Measurements from ENCODE around the gene HOXD11. TPM values are rescaled to one million over a fixed set of nuclear protein-coding genes. Genes with fewer than 3 reads are reported as not detected.

Gene HOXD11
- not detected in 2 replicates for total RNA-seq

DNA sequence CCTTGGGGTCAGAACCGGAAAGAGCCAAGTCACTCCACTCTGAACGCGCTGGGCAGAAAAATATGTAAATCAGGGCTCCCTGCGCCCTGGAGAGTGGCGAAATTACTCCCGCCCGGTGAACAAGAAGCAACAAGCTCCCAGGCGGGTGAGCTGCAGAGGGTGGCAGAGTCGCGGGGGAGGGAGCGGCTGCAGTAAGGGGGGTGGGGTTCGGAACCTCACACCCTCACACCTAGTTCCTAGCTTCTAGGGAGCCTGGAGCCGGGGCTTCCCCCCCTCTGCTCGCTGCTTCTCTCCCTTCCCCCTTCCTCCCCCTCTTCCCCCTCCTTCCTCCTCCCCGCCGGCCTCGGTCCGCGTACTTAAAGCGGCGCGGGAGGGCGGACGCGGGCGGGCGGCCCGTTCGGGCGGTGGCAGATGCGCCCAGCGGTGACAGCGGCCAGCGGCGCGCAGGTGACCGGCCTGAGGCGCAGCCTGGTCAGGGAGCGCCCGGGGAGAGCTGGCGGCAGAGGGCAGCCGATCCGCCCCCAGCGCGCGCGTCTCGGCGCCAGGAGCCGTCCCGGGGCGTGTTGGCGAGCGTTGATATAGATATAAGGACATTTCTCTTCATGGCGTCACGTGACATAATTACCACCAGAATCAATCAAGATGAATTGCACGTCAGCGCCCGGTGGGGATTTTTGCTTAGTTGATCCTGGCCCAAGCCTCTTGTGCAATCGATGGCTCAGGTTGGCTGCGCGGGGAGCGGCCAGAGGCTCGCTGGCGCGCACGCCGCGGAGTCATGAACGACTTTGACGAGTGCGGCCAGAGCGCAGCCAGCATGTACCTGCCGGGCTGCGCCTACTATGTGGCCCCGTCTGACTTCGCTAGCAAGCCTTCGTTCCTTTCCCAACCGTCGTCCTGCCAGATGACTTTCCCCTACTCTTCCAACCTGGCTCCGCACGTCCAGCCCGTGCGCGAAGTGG, at the start of gene HOXD11:
Gene HOXD11 (plus strand): TSS at position 700 of the 959 bp plus-strand sequence. CDS start 76 bp downstream, at position 776.
- intact Hi-C loops (cut with micrococcal nuclease), result no loop called here

DNA sequence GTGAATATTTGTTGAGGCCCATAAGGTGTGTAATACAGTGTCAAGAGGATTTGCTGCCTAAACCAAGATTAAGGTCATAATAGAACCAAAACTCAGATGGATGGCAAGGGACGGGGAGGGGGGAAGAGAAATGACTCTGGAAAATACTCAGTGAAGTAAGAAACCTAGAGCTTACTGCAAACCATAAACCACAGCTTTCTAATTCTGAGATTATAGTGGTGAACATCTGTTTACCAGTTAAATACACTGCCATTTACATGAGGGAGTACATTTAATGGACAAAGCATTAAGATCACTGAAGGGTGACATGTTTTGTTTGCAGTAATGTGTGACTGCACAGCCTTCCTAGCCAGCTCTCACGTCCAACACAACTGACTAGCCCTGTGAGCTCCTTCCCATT, 43.1 kb upstream of the HOXD11 start:
- intact Hi-C loops (cut with micrococcal nuclease), result no loop called here

DNA sequence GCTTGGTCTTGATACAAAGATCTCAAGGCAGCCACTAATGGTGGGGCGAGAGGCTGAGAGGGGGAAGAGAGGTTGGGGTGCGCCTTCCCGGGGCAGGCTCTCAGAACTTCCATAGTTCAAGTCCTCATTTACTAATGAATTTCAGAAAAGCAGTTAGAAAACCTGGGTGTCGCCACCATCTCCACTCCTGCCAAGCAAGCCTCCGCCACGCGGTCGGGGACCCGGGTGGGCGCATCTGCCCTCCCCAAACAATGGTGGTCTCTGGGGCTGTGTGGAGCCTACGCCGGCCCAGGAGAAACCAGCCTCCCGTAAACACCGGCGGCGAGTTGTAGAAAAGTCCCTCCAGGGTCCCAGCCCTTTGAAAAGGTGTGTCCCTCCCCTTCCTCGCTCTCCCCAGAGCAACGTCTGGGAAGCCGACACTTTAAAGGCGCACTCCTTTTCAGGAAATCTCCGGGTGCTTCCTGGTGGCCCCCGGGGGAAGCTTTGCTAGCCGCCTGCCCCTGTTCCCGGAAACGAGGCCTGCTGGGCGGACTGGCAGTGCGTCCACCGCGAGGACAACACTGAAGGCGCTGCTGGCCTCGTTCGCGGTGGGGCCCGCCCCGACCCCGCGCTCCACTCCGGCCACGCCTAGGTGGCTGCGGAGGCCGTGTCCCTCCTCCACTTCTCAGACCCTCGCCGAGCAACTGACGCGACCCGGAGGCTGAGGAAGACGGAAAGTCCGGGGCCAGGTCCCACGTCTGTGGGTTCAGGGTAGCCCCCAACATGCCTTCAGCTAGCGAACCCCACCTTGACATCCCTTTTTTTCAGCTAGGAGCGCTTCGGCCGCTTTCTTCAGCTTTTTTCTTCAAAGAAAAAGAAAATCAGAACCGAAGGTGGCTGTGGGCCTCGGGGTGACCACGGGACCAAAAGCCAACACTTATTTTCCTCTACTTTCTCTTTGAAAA, 40.2 kb upstream of the HOXD11 start:
- intact Hi-C loops (cut with micrococcal nuclease), result no loop called here

DNA sequence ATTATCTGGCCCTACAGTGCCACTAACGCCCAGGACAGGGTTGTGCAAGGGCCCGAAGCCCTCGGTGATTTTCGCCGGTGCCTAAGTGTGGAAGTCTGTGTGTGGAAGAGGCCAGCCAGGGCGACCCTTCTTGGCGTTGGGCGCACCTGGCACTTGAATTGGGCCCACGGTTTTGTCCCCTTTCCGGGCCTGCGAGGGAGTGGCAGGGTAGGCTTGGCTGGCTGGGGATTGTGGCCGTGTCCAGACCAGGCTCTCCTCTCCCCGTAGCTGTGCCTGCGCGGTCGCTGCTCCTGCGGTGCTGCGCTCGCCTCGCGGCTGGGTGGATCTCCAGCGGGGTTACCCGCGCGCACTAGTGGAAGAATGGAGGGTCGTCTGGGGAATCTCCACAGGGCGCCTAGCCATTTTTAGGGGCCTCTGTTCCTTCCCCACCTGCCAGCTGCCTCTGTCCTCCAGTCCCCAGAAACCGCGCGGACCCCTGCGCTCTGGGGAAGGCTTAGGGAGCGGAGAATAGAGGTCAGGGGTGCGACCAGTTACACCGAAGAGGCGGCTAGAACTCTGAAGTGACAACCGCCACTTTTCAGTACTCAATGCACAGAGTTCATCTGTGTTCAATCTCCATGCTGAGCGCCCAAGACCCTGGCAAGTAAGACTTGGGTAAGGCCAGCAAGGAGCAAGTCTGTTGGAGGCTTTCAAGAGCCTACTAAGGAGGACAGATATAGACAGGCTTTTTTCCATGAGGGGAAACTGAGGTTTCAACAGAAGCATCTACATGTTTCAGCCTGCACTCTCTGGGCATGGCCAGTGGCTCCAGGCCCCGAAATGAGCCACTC, 39.3 kb upstream of the HOXD11 start:
- intact Hi-C loops (cut with micrococcal nuclease), result no loop called here

DNA sequence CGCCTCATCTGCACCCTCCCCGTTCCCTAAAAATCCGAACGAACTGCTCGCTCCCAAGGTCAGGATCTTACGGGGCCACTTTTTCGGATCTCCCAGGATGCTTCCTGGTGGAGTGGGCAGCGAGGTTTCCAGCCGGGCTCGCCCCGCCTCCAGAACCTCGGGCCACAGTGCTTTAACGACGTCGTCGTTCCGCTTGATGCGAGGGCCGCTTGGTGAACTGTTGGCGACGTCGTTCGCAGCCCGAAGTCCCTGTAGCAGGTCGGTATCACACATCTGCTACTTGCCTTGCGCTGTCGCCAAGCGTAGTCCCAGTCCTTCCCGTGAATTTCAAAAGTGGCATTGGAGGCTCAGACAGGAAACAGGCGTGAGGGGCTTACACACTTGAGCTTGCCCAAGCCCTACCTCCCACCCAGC, 38.7 kb upstream of the HOXD11 start:
- intact Hi-C loops (cut with micrococcal nuclease), result no loop called here

DNA sequence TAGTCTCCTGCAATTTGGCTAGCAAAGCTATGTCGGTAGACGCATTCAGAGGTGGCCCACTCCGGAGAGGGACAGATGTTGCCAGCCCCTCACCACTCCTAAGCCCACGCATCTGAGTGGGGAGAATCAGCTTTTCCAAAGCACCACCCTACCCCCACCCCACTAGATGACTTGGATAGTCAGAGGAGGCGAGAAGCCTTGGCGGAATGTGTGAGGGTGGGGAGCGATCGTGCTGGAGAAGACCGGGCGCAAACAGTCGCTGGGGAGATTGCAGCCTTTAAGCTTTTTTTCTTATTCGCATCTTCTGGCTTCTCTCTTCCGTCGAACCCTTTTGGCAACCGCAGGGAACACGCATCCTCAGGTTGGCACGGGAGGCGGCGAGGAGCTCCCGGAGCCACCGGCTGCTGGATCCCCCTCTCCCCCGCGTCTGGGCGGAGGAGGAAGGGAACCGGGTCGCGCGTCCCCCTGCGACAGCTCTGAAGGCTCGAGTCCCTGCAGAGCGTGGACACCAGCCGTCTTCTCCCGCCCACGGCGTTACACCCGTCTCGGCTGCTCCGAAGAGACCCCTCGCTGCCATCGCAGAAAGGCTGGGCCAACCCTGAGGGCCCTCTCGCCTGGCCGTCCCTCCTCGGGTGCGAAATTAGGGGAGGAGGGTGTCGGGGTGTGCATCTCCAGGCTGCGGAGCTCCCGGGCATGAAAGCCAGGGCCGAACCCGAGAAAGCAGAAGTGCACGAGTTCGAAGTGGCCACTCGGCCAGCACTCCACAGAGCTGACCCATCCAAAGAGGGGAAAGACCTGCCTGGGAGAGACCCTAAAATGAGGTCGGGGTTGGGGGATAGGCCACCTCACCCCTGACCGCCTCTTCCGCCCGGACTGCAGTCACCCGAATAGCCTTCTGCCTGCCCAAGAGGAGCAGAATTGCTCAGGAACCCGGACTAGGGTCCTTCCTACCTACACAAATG, 35.5 kb upstream of the HOXD11 start:
- intact Hi-C loops (cut with micrococcal nuclease), result no loop called here

DNA sequence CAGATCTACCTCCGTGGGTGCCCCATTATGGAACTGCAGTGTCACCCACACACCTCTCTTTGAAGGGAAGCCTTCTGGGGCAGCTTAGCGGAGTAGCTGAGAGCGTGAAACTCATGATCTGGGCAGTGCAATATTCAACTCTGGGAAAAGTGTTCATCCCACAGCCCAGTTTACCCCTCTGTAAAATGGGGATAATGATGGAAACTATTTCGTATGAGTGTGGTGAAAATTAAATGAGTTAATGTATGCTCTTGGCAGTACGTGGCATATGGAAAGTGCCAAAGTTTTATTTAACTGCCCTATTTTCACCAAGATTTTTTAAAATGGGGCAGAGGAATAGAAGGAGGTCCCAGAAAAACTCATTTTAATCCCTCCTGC, 34.8 kb upstream of the HOXD11 start:
- intact Hi-C loops (cut with micrococcal nuclease), result no loop called here

DNA sequence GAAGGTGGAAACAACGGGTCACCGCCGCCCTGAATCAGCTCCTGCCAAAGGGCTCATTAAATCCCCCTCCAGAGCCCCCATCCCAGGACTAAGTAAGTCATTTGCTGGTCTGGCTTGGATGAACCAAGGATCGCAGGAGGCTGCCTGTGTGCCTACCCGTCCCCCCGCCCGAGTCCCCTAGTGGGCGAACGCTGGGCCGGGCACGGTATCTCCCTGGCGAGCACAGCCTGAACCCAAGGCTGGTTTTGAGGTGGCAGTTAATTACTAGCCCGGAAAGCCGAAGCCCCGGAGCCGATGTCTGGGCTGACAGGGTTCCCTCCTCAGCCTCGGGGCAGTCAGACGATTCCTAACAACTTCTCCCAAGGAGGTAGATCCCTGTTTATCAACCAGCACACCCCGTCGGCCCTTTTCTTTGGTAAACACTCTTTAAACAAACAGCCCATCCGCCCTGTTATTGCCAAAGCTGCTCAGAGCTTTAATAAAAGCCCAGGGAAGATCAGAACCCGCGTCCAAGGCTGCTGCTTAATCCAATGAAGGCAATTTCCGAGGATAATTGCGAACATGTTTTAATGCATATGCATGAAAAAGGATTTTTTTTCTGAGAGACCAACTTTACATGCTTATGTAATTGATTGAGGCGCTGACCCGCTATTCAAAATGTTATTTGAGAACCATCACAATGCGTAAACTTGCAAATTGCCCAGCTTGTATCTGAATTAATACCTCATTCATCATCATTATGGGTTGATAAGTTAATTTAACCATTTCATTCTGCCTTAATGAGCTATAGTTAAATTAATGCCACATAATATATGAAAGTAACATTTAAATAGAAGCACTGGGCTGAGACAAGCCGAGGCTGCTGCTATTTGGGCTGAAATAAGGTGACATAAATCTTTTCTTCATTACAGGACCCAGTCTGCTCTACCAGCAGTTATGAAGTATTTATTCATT, 33.9 kb upstream of the HOXD11 start:
- intact Hi-C loops (cut with micrococcal nuclease), result no loop called here

DNA sequence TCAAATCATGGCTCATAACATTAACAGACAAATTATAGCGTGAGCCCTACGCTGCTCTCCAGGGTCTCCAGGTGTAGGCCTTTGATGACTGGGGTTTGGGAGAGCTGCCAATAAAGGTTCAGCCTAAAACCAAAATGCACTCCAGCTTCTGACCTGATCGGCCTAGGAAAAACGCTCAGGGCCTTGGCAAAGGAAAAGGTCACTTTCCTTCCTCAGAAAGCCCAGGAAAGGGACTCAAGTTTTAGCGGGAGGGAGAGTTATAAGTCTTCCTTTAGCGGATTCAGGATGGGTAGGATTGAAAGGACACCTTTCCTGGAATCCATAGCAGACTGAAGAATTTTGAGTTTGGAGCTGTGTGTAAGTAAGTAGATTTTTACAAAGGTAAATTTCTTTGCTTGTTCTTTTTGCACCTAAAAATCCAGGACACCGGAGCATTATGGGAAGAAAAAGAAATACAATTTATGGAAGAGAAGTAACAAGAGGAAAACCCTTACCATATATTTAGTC, 32.1 kb upstream of the HOXD11 start:
- intact Hi-C loops (cut with micrococcal nuclease), result loop anchor here (5.0 kb wide), 1 partner anchor 37 kb away; no protein-coding TSS in a partner anchor

DNA sequence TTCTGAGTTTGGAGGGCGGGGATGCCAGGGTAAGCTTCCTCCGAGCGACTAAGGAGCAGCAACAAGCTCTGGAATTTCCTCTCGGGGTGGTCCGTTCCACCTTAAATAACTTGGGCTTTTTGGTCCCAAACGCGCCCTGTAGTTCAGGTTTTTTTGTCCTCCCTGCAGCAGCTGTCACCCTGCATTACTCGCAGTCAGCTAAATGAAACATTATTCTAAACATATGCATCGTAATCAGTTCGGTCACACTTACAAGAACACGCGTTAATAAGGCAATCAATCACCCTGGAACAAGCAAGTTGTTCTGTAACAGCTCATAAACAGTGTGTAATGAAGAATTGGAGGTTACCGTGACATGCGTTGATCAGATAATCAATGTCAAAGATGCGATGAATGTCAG, 31.6 kb upstream of the HOXD11 start:
- intact Hi-C loops (cut with micrococcal nuclease), result loop anchor here (5.0 kb wide), 1 partner anchor 37 kb away; no protein-coding TSS in a partner anchor

DNA sequence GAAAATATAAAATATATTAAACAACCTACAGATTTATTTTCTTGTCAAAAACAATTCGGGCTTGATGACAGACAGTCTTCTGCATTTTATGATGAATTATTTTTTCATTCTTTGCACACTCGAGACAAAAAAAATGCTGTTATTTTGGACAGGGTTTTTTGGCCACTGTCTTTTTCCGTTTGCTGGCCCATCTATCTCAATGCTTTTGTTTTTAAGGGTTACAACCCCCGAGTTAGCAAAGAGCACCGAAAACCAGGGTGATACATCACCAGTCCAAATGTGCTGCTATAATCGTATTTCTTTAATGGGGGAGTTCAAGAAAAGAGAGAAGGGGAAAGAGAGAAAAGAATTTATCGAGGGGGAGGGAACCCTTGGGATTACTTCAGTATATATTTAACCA, 31.0 kb upstream of the HOXD11 start:
- intact Hi-C loops (cut with micrococcal nuclease), result loop anchor here (5.0 kb wide), 1 partner anchor 36 kb away; no protein-coding TSS in a partner anchor

DNA sequence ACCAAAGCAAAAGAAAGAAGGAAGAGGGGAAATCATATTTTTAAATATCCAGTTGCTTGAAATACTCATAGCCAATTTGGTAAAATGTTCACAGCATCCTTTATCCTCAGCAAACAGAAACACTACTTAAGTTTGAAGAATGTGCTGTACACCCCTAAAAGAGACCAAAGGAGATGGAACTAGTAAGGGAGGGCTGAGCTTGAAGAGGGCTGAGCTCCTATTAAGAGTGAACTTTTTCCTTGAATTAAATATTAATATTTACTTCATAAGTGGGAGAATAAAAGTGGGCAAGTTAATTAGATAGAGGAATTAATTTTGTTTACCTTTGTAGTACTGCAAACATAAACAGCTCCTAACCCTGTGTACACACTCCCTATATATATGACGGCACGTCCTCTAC, 30.3 kb upstream of the HOXD11 start:
- intact Hi-C loops (cut with micrococcal nuclease), result loop anchor here (5.0 kb wide), 1 partner anchor 36 kb away; no protein-coding TSS in a partner anchor

DNA sequence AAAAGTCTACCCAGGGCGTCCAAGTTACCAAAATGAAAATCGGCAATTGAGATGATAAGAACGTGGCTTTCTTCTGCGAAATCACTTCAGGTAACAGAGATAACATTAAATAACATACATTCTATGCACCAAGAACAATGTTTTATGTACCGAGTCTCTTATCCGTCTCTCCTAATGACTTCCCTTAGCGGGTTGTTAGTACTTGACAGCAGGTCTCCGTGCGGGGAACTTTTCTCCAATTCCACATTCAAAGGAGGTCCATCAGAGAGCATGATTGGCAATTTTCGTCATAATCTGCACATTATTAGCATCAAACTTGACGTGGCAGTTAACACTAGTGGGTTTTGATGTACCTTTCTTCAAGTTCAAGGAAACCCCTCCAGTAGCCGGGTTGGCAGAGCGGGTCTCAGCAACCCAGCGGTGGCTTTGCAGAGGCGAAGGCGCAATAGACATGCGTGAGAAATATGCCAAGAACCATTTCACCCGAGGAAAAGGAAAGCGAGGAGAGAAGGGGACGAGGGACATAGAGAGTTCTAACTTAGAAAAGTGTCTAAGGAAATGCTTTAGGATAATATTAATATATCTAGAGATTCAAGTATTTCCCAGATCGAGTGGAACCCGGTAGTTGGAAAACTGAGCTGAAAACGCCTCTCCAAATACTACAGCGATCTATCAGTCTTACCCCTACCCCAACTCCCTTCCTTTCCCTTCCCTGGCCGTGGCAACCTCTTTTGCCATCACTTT, 28.4 kb upstream of the HOXD11 start:
- intact Hi-C loops (cut with micrococcal nuclease), result loop anchor here (5.0 kb wide), 1 partner anchor 34 kb away; no protein-coding TSS in a partner anchor

DNA sequence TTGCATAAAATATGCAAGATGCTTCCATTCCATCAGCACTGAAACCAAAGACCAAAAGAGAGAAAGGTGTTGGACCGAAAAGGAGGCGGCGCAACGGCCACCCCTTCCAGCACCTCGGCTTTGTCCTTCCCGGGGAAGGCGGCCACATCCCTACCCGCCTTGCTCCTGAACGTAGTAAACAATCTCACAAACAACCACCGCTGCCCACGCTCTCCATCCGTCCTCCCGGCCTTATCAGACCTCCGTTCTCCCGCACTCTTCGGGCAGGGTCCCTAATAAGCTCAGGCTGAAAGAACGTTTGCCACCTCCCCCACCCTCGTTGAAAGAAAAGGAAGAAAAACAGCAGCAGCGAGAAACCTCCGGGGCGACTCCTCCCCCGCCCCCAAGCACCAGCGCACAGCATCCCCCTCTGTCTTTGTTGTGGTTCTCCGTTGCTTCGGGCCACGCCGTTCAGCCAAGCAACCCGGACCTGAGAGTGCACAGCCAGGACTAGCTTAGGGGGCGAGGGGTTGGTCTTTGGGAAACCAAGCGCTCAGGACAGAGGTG, 27.7 kb upstream of the HOXD11 start:
- intact Hi-C loops (cut with micrococcal nuclease), result loop anchor here (5.0 kb wide), 1 partner anchor 33 kb away; no protein-coding TSS in a partner anchor

DNA sequence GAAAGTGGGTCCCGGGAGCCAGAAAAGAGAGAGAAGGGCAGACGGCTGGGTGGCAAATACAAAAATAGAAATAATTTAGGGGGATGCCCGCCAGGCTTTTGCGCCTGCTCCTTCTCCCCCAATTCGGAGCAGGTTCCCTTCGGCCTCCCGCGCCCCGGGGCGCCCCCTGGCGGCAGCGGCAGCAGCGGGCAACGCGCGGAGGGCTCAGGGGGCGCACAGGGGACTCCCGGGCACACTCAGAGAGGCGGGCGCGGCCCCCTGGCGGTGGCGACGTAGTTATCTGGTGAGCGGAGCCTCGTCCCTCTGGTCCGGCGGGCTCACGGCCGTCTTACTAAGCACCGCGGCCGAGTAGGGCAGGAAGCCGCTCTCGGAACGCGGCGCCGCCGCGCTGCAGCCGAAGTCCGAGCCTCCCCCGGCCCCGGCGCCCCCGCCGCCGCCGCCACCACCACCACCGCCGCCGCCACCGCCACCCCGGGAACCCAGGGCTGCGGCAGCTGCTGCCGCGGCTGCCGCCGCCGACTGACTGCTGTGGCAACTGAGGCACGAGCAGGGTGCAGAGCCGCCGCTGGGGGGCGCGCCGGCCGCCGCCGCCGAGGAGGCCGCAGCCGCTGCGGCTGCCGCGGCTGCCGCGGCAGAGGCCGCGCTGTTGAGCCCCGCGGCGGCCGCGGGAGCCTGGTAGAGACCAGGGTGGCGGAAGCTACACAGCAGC, 27.1 kb upstream of the HOXD11 start:
- intact Hi-C loops (cut with micrococcal nuclease), result loop anchor here (2.0 to 5.0 kb wide), 3 partner anchors 32 to 1748 kb away; partner anchors contain the start of gene SP9

Measured in T-helper 2 cell treated with Interferon-gamma antibody and Interleukin-4, amounts not matched to agents 100 ng/mL and 5 ng/mL, for 36 hours (primary cell).